B cell (primary cell): ENCODE results near the gene NECTIN1. TPM values are rescaled to one million over a fixed set of nuclear protein-coding genes. Genes with fewer than 3 reads are reported as not detected.

Experiments
- ATAC-seq: fragments of 200-7000 bp; cut with Tn5 transposase; one replicate; pipeline ENCODE4 v1.10.0; 2021; ENCODE audit warnings: low read depth, mild to moderate bottlenecking, moderate number of reproducible peaks, moderate library complexity
- CTCF ChIA-PET: fragments of 350-600 bp; sonication (Branson Sonifier 250); formaldehyde crosslinking; loops from one replicate; lab custom pipeline; 2021; ENCODE audit warnings: antibody characterized with exemption, inconsistent platforms; lab: Charles Lee
- POLR2A ChIA-PET: fragments of 350-600 bp; sonication (Branson Sonifier 250); formaldehyde crosslinking; loops from one replicate; lab custom pipeline; 2021; ENCODE audit warnings: antibody characterized with exemption; lab: Charles Lee
- DNase-seq: peaks from one replicate; pipeline ENCODE4 v3.0.0; 2013
- H2AFZ ChIP-seq: 2 replicates; pipeline ENCODE4 v1.6.1; 2012; ENCODE audit warnings: mild to moderate bottlenecking, low read depth, low read length; ENCODE audit not compliant: insufficient read depth, poor library complexity, severe bottlenecking
- H3K27ac ChIP-seq, 2 donors: 1 replicate in 1 of 2; 2 replicates in 1 of 2; pipeline ENCODE4 v1.5.1; 2012 to 2013; ENCODE audit warnings: low read length in 2 of 2, mild to moderate bottlenecking in 2 of 2, moderate library complexity in 1 of 2
- H3K27me3 ChIP-seq, 4 experiments: fragments of 200-600 bp in 1 of 4; sonication (generic) in 1 of 4; replicated peaks in 1 of 4; 1 replicate in 2 of 4; 2 replicates in 2 of 4; pipeline versions ENCODE4 v1.6.1 to v1.7.0; 2013 to 2016; ENCODE audit warnings: low read length in 3 of 4, mild to moderate bottlenecking in 2 of 4, mixed read lengths in 1 of 4, moderate library complexity in 1 of 4; ENCODE audit not compliant: insufficient read depth in 4 of 4, control insufficient read depth in 3 of 4; ENCODE audit errors: control extremely low read depth in 1 of 4
- H3K36me3 ChIP-seq, 2 experiments: replicated peaks in 1 of 2; 1 replicate in 1 of 2; 2 replicates in 1 of 2; pipeline versions ENCODE4 v1.6.1 to v1.7.1; 2013; ENCODE audit warnings: low read length in 1 of 2; ENCODE audit not compliant: insufficient read depth in 2 of 2, control insufficient read depth in 1 of 2; ENCODE audit errors: control extremely low read depth in 1 of 2, extremely low read depth in 1 of 2
- H3K4me1 ChIP-seq, 2 donors: fragments of 200-600 bp in 1 of 2; sonication (generic) in 1 of 2; 1 replicate in 1 of 2; 2 replicates in 1 of 2; pipeline versions ENCODE4 v1.5.1 to v1.6.1; 2013 to 2017; ENCODE audit warnings: low read length in 2 of 2; ENCODE audit not compliant: control insufficient read depth in 2 of 2, insufficient read depth in 2 of 2
- H3K4me2 ChIP-seq: replicated peaks from 2 replicates; pipeline ENCODE3; 2012; ENCODE audit warnings: mild to moderate bottlenecking, low read depth, low read length; ENCODE audit not compliant: poor library complexity, severe bottlenecking
- H3K4me3 ChIP-seq, 5 experiments: fragments of 200-600 bp in 1 of 5; sonication (generic) in 1 of 5; 1 replicate in 3 of 5; 2 replicates in 2 of 5; pipeline versions ENCODE4 v1.5.1 to v1.7.0; 2011 to 2016; ENCODE audit warnings: low read length in 4 of 5, mild to moderate bottlenecking in 4 of 5, low read depth in 2 of 5, control low read depth in 1 of 5, moderate library complexity in 1 of 5; ENCODE audit not compliant: insufficient read depth in 1 of 5; ENCODE audit errors: control extremely low read depth in 1 of 5, extremely low read depth in 1 of 5
- H3K79me2 ChIP-seq: fragments of 200-600 bp; sonication (generic); one replicate; pipeline ENCODE4 v1.6.0; 2016; ENCODE audit warnings: low read length; ENCODE audit not compliant: control insufficient read depth, insufficient read depth
- H3K9ac ChIP-seq: fragments of 200-600 bp; sonication (generic); 2 replicates; pipeline ENCODE4 v1.6.1; 2017; ENCODE audit warnings: mild to moderate bottlenecking, low read length, moderate library complexity
- H3K9me3 ChIP-seq, 3 donors: one replicate each; pipeline versions ENCODE4 v1.6.1 to v1.7.1; 2013; ENCODE audit warnings: low read length in 2 of 3; ENCODE audit not compliant: control insufficient read depth in 2 of 3, insufficient read depth in 1 of 3; ENCODE audit errors: control extremely low read depth in 1 of 3
- H4K20me1 ChIP-seq: 2 replicates; pipeline ENCODE4 v1.6.0; 2012; ENCODE audit warnings: mild to moderate bottlenecking, low read length; ENCODE audit not compliant: insufficient read depth, control insufficient read depth, poor library complexity, severe bottlenecking
- H3K27ac Mint-ChIP-seq: one replicate; pipeline ENCODE4 v1.8.0; 2021; ENCODE audit warnings: mixed read lengths
- H3K27me3 Mint-ChIP-seq: one replicate; pipeline ENCODE4 v1.8.0; 2021; ENCODE audit warnings: mixed read lengths
- H3K4me1 Mint-ChIP-seq: one replicate; pipeline ENCODE4 v1.8.0; 2021; ENCODE audit warnings: mixed read lengths
- H3K4me3 Mint-ChIP-seq: one replicate; pipeline ENCODE4 v1.8.0; 2021; ENCODE audit warnings: mixed read lengths
- H3K9me3 Mint-ChIP-seq: one replicate; pipeline ENCODE4 v1.8.0; 2022; ENCODE audit warnings: mixed read lengths; ENCODE audit not compliant: insufficient read depth
- CTCF ChIP-seq: fragments of 200-600 bp; IDR thresholded peaks from one replicate; pipeline ENCODE4 v1.8.0; 2022; ENCODE audit warnings: antibody characterized with exemption, mild to moderate bottlenecking
- EZH2 ChIP-seq: IDR thresholded peaks from 2 replicates; pipeline ENCODE4 v1.6.1; 2012; ENCODE audit warnings: borderline replicate concordance, low read depth, mild to moderate bottlenecking, moderate library complexity, low read length; ENCODE audit not compliant: insufficient read depth, poor library complexity, severe bottlenecking
- WGBS: methylation state at CpG from one replicate; pipeline ENCODE4 v1.1.5; 2013; ENCODE audit warnings: missing lambda C conversion rate; ENCODE audit not compliant: insufficient coverage; 5-methylcytosine and 5-hydroxymethylcytosine counted together
- intact Hi-C: fragments of 100-400 bp; cut with micrococcal nuclease; formaldehyde crosslinking; loops from one replicate; pipeline ENCODE4 v1.10.0; 2022
- polyA plus RNA-seq: library from polyadenylated mRNA; depleted of rRNA; stranded (reverse); fragments of >200 nt; gene quantifications from 2 replicates; pipeline ENCODE4 v1.2.3, GENCODE V29; 2012
- total RNA-seq, 2 donors: library from RNA; stranded (reverse); fragments of 120-200 nt in 1 of 2; gene quantifications; 1 replicate in 1 of 2; 2 replicates in 1 of 2; pipeline versions ENCODE4 v1.2.3 to v1.2.4, GENCODE V29; 2013 to 2022

The NECTIN1 gene
- total and polyA plus RNA-seq, 2 donors (not counting 1 experiment from before 2014, with no cell fraction given), result 2.1 to 3.9 TPM

- Histone ChIP-seq H2AFZ (no peak overlapping the region), H3K9ac (no peak overlapping the region), H4K20me1 (no peaks in the 10 kb centered on the region), H3K36me3 (no peaks in the 10 kb centered on the region), H3K4me1 (no peaks in the 10 kb centered on the region), H3K4me2 (no peak overlapping the region), H3K9me3 (no peaks in the 10 kb centered on the region), H3K4me3 (no peak overlapping the region), H3K27me3 (no peaks in the 10 kb centered on the region), H3K79me2 (no peaks in the 10 kb centered on the region), H3K27ac (no peak overlapping the region)
- CTCF ChIA-PET, result no interaction called here
- intact Hi-C loops, result no loop called here
- Mint-ChIP-seq H3K4me1 (no peaks in the 10 kb centered on the region), H3K27me3 (no peaks in the 10 kb centered on the region), H3K27ac (no peak overlapping the region), H3K9me3 (no peaks in the 10 kb centered on the region), H3K4me3 (no peak overlapping the region)
- ATAC-seq (no peak), DNase-seq (no peak)
- POLR2A ChIA-PET, result no interaction called here
- WGBS, result 100% methylated on average over 2 of the region's 2 CpGs
- TF ChIP-seq EZH2, result no peak
- no peak for TF ChIP-seq CTCF
These were observed 36.5 kb downstream of the NECTIN1 start for GRCh38 chr11:119692540-119692820.

- WGBS, result 96% methylated on average over 18 of the region's 27 CpGs
- no peaks in the 10 kb centered on the region for H3K9me3 Mint-ChIP-seq
- POLR2A ChIA-PET, result no interaction called here
- no peaks in the 10 kb centered on the region for H3K4me1 ChIP-seq
- H3K4me2 ChIP-seq, result no peak overlapping the region
- ATAC-seq, result no peak
- no peak overlapping the region for H3K9ac ChIP-seq
- H3K27me3 ChIP-seq, result no peaks in the 10 kb centered on the region
- no peak overlapping the region for H2AFZ ChIP-seq
- H3K9me3 ChIP-seq, result no peaks in the 10 kb centered on the region
- no peak overlapping the region for H3K27ac ChIP-seq
- H3K79me2 ChIP-seq, result no peaks in the 10 kb centered on the region
- no peaks in the 10 kb centered on the region for H4K20me1 ChIP-seq
- H3K4me3 Mint-ChIP-seq, result no peak overlapping the region
- no peaks in the 10 kb centered on the region for H3K27me3 Mint-ChIP-seq
- H3K36me3 ChIP-seq, result no peaks in the 10 kb centered on the region
- no peak overlapping the region for H3K27ac Mint-ChIP-seq
- no peaks in the 10 kb centered on the region for H3K4me1 Mint-ChIP-seq
- intact Hi-C loops, result no loop called here
- TF ChIP-seq EZH2, result no peak
- H3K4me3 ChIP-seq, result no peak overlapping the region
- DNase-seq, result no peak
- CTCF ChIA-PET, result no interaction called here
These were observed 37.1 kb downstream of the NECTIN1 start for GRCh38 chr11:119691701-119692539.
